ENCODE measurements around the gene TEX101.
"Not testable (repeated sequence)": the region's sequence is repeated elsewhere in the genome, so short reads cannot be mapped to it uniquely, and the experiment has no call there.

Gene TEX101

GRCh38 chr19:43433689-43434088, 19.0 kb downstream of the TEX101 start:
- no peak for TF ChIP-seq CTCF (IDR thresholded peaks at IDR 0.05; ENCODE audit: borderline replicate concordance, extremely low read depth, low read length, poor library complexity, severe bottlenecking)
- TF ChIP-seq EZH2 (IDR thresholded peaks at IDR 0.05; ENCODE audit: borderline replicate concordance, low read depth, low read length, severe bottlenecking): no peak
- no peak overlapping the region for H3K9ac ChIP-seq (ENCODE audit: low read depth, low read length)

GRCh38 chr19:43435775-43436174, 21.1 kb downstream of the TEX101 start:
- Histone ChIP-seq H3K27ac (ENCODE audit: low read length) (no peak overlapping the region), H3K9ac (ENCODE audit: low read depth, low read length) (no peak overlapping the region), H3K9me3 (ENCODE audit: insufficient read depth, low read length, severe bottlenecking) (no peaks in the 10 kb centered on the region), H3K27me3 (ENCODE audit: insufficient read depth, low read length, poor library complexity) (no peaks in the 10 kb centered on the region), H3K4me2 (ENCODE audit: insufficient read depth, low read length) (no peak overlapping the region), H3K4me1 (ENCODE audit: insufficient read depth, low read length) (peaks cover 9% of the 10 kb centered on the region; the same call in 1 of the 2 replicates), H2AFZ (ENCODE audit: low read depth, low read length) (no peak overlapping the region), H3K79me2 (ENCODE audit: insufficient read depth, low read length) (no peaks in the 10 kb centered on the region), H4K20me1 (ENCODE audit: insufficient read depth, low read length) (no peaks in the 10 kb centered on the region), H3K4me3 (ENCODE audit: low read depth in 1 of 2, low read length in 2 of 2) (no peak overlapping the region), H3K36me3 (ENCODE audit: insufficient read depth, low read length) (no peaks in the 10 kb centered on the region)
- ATAC-seq (ENCODE audit: insufficient read depth, low read depth): no peak
- no peak for DNase-seq
- TF ChIP-seq EZH2 (IDR thresholded peaks at IDR 0.05; ENCODE audit: borderline replicate concordance, low read depth, low read length, severe bottlenecking) (no peak), CTCF (IDR thresholded peaks at IDR 0.05; ENCODE audit: borderline replicate concordance, extremely low read depth, low read length, poor library complexity, severe bottlenecking) (no peak)

More at GRCh38 chr19:43433689-43434088, 19.0 kb downstream of the TEX101 start:
- ATAC-seq (ENCODE audit: insufficient read depth, low read depth) (no peak), DNase-seq (no peak)
- Histone ChIP-seq H3K4me1 (ENCODE audit: insufficient read depth, low read length) (peaks cover 4% of the 10 kb centered on the region; the same call in 1 of the 2 replicates), H3K79me2 (ENCODE audit: insufficient read depth, low read length) (no peaks in the 10 kb centered on the region), H3K9me3 (ENCODE audit: insufficient read depth, low read length, severe bottlenecking) (no peaks in the 10 kb centered on the region), H2AFZ (ENCODE audit: low read depth, low read length) (no peak overlapping the region), H3K4me3 (ENCODE audit: low read depth in 1 of 2, low read length in 2 of 2) (no peak overlapping the region), H4K20me1 (ENCODE audit: insufficient read depth, low read length) (no peaks in the 10 kb centered on the region), H3K27ac (ENCODE audit: low read length) (no peak overlapping the region), H3K27me3 (ENCODE audit: insufficient read depth, low read length, poor library complexity) (no peaks in the 10 kb centered on the region), H3K36me3 (ENCODE audit: insufficient read depth, low read length) (no peaks in the 10 kb centered on the region), H3K4me2 (ENCODE audit: insufficient read depth, low read length) (no peak overlapping the region)

- not testable (repeated sequence) for H3K27me3 ChIP-seq (ENCODE audit: insufficient read depth, low read length, poor library complexity); ATAC-seq (ENCODE audit: insufficient read depth, low read depth); H4K20me1 ChIP-seq (ENCODE audit: insufficient read depth, low read length); H3K4me2 ChIP-seq (ENCODE audit: insufficient read depth, low read length); H3K79me2 ChIP-seq (ENCODE audit: insufficient read depth, low read length); DNase-seq; H3K4me3 ChIP-seq (ENCODE audit: low read depth in 1 of 2, low read length in 2 of 2); H3K9ac ChIP-seq (ENCODE audit: low read depth, low read length); H3K9me3 ChIP-seq (ENCODE audit: insufficient read depth, low read length, severe bottlenecking); H3K36me3 ChIP-seq (ENCODE audit: insufficient read depth, low read length); H3K4me1 ChIP-seq (ENCODE audit: insufficient read depth, low read length); H2AFZ ChIP-seq (ENCODE audit: low read depth, low read length); H3K27ac ChIP-seq (ENCODE audit: low read length)
Measured at GRCh38 chr19:43437284-43437683, 22.6 kb downstream of the TEX101 start.

GRCh38 chr19:43437712-43438111, 23.0 kb downstream of the TEX101 start:
- Histone ChIP-seq H3K4me3 (ENCODE audit: low read depth in 1 of 2, low read length in 2 of 2) (no peak overlapping the region), H3K79me2 (ENCODE audit: insufficient read depth, low read length) (no peaks in the 10 kb centered on the region), H3K27me3 (ENCODE audit: insufficient read depth, low read length, poor library complexity) (no peaks in the 10 kb centered on the region), H4K20me1 (ENCODE audit: insufficient read depth, low read length) (no peaks in the 10 kb centered on the region), H3K9me3 (ENCODE audit: insufficient read depth, low read length, severe bottlenecking) (no peaks in the 10 kb centered on the region), H3K4me2 (ENCODE audit: insufficient read depth, low read length) (no peak overlapping the region), H3K9ac (ENCODE audit: low read depth, low read length) (no peak overlapping the region), H2AFZ (ENCODE audit: low read depth, low read length) (no peak overlapping the region), H3K27ac (ENCODE audit: low read length) (no peak overlapping the region), H3K4me1 (ENCODE audit: insufficient read depth, low read length) (peaks cover 9% of the 10 kb centered on the region; the same call in 1 of the 2 replicates), H3K36me3 (ENCODE audit: insufficient read depth, low read length) (no peaks in the 10 kb centered on the region)
- TF ChIP-seq EZH2 (IDR thresholded peaks at IDR 0.05; ENCODE audit: borderline replicate concordance, low read depth, low read length, severe bottlenecking) (no peak), CTCF (IDR thresholded peaks at IDR 0.05; ENCODE audit: borderline replicate concordance, extremely low read depth, low read length, poor library complexity, severe bottlenecking) (no peak)
- ATAC-seq (ENCODE audit: insufficient read depth, low read depth) (no peak), DNase-seq (no peak)
